ENCODE measurements around the gene DCP2.
A peak's percentile ranks its signal among the peaks of the same experiment; 100 is the strongest.
"Not testable (repeated sequence)": the region's sequence is repeated elsewhere in the genome, so short reads cannot be mapped to it uniquely, and the experiment has no call there.

The DCP2 gene

DNA sequence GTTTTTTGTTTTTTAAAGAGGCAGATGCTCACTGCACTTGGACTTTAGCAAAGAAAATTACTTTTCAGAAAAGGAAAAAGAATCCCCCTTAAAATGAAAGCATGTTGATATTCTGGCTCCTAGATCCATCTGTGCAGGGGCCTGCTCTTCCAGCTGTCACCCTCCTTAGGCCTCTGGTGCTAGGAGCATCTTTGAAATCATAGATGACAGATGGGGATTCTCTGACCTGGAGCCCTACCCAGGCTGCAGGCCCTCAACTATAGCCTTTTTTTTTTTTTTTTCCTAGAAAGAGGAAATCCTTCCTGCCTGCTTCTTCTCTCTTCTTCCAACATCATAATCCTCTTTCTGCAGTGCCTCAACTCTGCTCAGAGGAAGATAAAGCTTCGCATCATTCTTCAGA, 16.3 kb upstream of the DCP2 start:
- H3K4me2 ChIP-seq (ENCODE audit: low read depth, low read length, poor library complexity, severe bottlenecking): no peak overlapping the region
- no peaks in the 10 kb centered on the region for H3K27me3 ChIP-seq (ENCODE audit: low read length)
- H3K9me2 ChIP-seq (replicated peaks; ENCODE audit: insufficient read depth, low read length): no peaks in the 10 kb centered on the region
- no peak overlapping the region for H3K27ac ChIP-seq (ENCODE audit: low read depth, low read length)
- H4K20me1 ChIP-seq (ENCODE audit: low read depth, low read length): no peaks in the 10 kb centered on the region
- no peaks in the 10 kb centered on the region for H3K79me2 ChIP-seq (ENCODE audit: insufficient read depth, low read length)
- H3K9me3 ChIP-seq (ENCODE audit: insufficient read depth, low read length): no peaks in the 10 kb centered on the region
- no peak for TF ChIP-seq EZH2phosphoT487 (conservative IDR thresholded peaks at IDR 0.05; ENCODE audit: low read length)
- TF ChIP-seq CTCF (IDR thresholded peaks at IDR 0.05; ENCODE audit: insufficient read depth, low read length, poor library complexity, severe bottlenecking): no peak
- H2AFZ ChIP-seq (ENCODE audit: low read depth, low read length, severe bottlenecking): no peak overlapping the region
- no peaks in the 10 kb centered on the region for H3F3A ChIP-seq (ENCODE audit: insufficient read depth)
- H3K4me3 ChIP-seq (ENCODE audit: insufficient read depth, low read length, poor library complexity, severe bottlenecking): no peak overlapping the region
- no peaks in the 10 kb centered on the region for H3K36me3 ChIP-seq (ENCODE audit: low read length)
- H3K9ac ChIP-seq (ENCODE audit: low read length): no peak overlapping the region

DNA sequence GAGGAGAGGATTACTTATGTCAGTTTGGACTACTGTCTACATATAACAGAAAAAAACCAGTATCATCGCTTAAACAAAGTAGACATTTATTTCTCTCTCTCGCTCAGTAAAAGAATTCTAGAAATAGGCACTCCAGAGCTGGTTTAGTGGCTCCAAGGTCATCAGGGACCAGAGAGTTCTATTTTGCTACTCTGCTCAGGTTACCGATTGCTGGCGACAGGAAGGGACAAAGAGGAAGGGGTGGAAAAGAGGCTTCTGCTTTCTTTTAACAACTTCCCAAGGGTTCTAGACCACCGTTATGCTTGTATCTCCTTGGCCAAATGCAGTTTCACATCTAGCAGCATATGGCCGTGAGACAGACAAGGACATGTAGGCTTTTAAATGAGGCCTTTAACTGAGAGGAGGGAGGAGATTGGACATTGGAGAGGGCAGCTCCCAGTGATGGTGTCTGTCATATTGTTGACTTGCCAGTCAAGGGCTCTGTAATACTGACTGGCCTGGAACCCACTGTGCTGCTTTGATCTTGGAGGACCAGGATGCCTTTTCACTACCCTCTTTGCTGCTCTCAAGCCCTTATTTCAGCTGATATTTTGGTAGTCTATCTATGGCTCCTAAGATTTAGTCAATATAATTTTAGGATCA, 15.6 kb upstream of the DCP2 start:
- H3K9me2 ChIP-seq (replicated peaks; ENCODE audit: insufficient read depth, low read length): no peaks in the 10 kb centered on the region
- H3K27me3 ChIP-seq (ENCODE audit: low read length): no peaks in the 10 kb centered on the region
- TF ChIP-seq CTCF (IDR thresholded peaks at IDR 0.05; ENCODE audit: insufficient read depth, low read length, poor library complexity, severe bottlenecking) (no peak), EZH2phosphoT487 (conservative IDR thresholded peaks at IDR 0.05; ENCODE audit: low read length) (no peak)
- no peaks in the 10 kb centered on the region for H3K9me3 ChIP-seq (ENCODE audit: insufficient read depth, low read length)
- H3K9ac ChIP-seq (ENCODE audit: low read length): no peak overlapping the region
- H3K36me3 ChIP-seq (ENCODE audit: low read length): no peaks in the 10 kb centered on the region
- H3K27ac ChIP-seq (ENCODE audit: low read depth, low read length): no peak overlapping the region
- no peak overlapping the region for H3K4me3 ChIP-seq (ENCODE audit: insufficient read depth, low read length, poor library complexity, severe bottlenecking)
- no peaks in the 10 kb centered on the region for H3K79me2 ChIP-seq (ENCODE audit: insufficient read depth, low read length)
- H3F3A ChIP-seq (ENCODE audit: insufficient read depth): no peaks in the 10 kb centered on the region
- no peak overlapping the region for H2AFZ ChIP-seq (ENCODE audit: low read depth, low read length, severe bottlenecking)
- H3K4me2 ChIP-seq (ENCODE audit: low read depth, low read length, poor library complexity, severe bottlenecking): no peak overlapping the region
- no peaks in the 10 kb centered on the region for H4K20me1 ChIP-seq (ENCODE audit: low read depth, low read length)

DNA sequence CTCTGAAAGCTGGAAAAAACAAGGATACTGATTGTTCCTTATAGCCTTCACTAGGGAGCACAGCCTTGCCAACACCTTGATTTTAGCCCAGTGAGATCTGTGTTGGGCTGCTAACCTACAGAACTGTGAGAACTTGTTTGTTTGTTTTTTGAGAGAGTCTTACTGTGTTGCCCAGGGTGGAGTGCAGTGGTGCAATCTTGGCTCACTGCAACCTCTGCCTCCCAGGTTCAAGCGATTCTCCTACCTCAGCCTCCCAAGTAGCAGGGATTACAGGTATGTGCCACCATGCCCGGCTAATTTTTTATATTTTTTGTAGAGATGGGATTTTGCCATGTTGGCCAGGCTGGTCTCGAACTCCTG, 13.2 kb upstream of the DCP2 start:
- peak overlapping the region; percentile 49 for H2AFZ ChIP-seq (ENCODE audit: low read depth, low read length, severe bottlenecking)
- H3K9me3 ChIP-seq (ENCODE audit: insufficient read depth, low read length); H3K36me3 ChIP-seq (ENCODE audit: low read length); H3K9ac ChIP-seq (ENCODE audit: low read length); H3K79me2 ChIP-seq (ENCODE audit: insufficient read depth, low read length); H3K4me2 ChIP-seq (ENCODE audit: low read depth, low read length, poor library complexity, severe bottlenecking); H3K27me3 ChIP-seq (ENCODE audit: low read length); H4K20me1 ChIP-seq (ENCODE audit: low read depth, low read length); H3K4me3 ChIP-seq (ENCODE audit: insufficient read depth, low read length, poor library complexity, severe bottlenecking); H3K9me2 ChIP-seq (replicated peaks; ENCODE audit: insufficient read depth, low read length); H3F3A ChIP-seq (ENCODE audit: insufficient read depth); H3K27ac ChIP-seq (ENCODE audit: low read depth, low read length): not testable (repeated sequence)

GRCh38 chr5:112965733-112966306, 10.8 kb upstream of the DCP2 start:
- Histone ChIP-seq H3K9me2 (replicated peaks; ENCODE audit: insufficient read depth, low read length) (no peaks in the 10 kb centered on the region), H2AFZ (ENCODE audit: low read depth, low read length, severe bottlenecking) (no peak overlapping the region), H3K9me3 (ENCODE audit: insufficient read depth, low read length) (no peaks in the 10 kb centered on the region), H3K4me3 (ENCODE audit: insufficient read depth, low read length, poor library complexity, severe bottlenecking) (no peak overlapping the region), H3K36me3 (ENCODE audit: low read length) (no peaks in the 10 kb centered on the region), H4K20me1 (ENCODE audit: low read depth, low read length) (no peaks in the 10 kb centered on the region), H3K79me2 (ENCODE audit: insufficient read depth, low read length) (no peaks in the 10 kb centered on the region), H3F3A (ENCODE audit: insufficient read depth) (no peaks in the 10 kb centered on the region), H3K27me3 (ENCODE audit: low read length) (no peaks in the 10 kb centered on the region), H3K4me2 (ENCODE audit: low read depth, low read length, poor library complexity, severe bottlenecking) (no peak overlapping the region), H3K27ac (ENCODE audit: low read depth, low read length) (no peak overlapping the region), H3K9ac (ENCODE audit: low read length) (no peak overlapping the region)
- TF ChIP-seq EZH2phosphoT487 (conservative IDR thresholded peaks at IDR 0.05; ENCODE audit: low read length) (no peak), CTCF (IDR thresholded peaks at IDR 0.05; ENCODE audit: insufficient read depth, low read length, poor library complexity, severe bottlenecking) (no peak)

Data from SU-DHL-6 (cell line).